Measurements from ENCODE around the gene PTPRS.
"Not testable (repeated sequence)": the region's sequence is repeated elsewhere in the genome, so short reads cannot be mapped to it uniquely, and the experiment has no call there.

The PTPRS gene

GRCh38 chr19:5331790-5332189 lies 8.8 kb downstream of the PTPRS start:
- no peak for DNase-seq

GRCh38 chr19:5330307-5330720 lies 10.3 kb downstream of the PTPRS start:
- DNase-seq: no peak

- no peak for DNase-seq
Measured at GRCh38 chr19:5329141-5329540, 11.5 kb downstream of the PTPRS start.

- DNase-seq: not testable (repeated sequence)
Measured at GRCh38 chr19:5328407-5328806, 12.2 kb downstream of the PTPRS start.

- no peak for DNase-seq
Measured at GRCh38 chr19:5326986-5327623, 13.5 kb downstream of the PTPRS start.

- no peak for DNase-seq
Measured at GRCh38 chr19:5326545-5326944, 14.1 kb downstream of the PTPRS start.

GRCh38 chr19:5324947-5325346 lies 15.7 kb downstream of the PTPRS start:
- DNase-seq: no peak

- DNase-seq: no peak
Measured at GRCh38 chr19:5323475-5323811, 17.2 kb downstream of the PTPRS start.

GRCh38 chr19:5321851-5322681 lies 18.5 kb downstream of the PTPRS start:
- DNase-seq: no peak

- DNase-seq: no peak
Measured at GRCh38 chr19:5321066-5321642, 19.5 kb downstream of the PTPRS start.

- no peak for DNase-seq
Measured at GRCh38 chr19:5319516-5319915, 21.1 kb downstream of the PTPRS start.

- no peak for DNase-seq
Measured at GRCh38 chr19:5318306-5318705, 22.3 kb downstream of the PTPRS start.

GRCh38 chr19:5317321-5317720 lies 23.3 kb downstream of the PTPRS start:
- no peak for DNase-seq

- no peak for DNase-seq
Measured at GRCh38 chr19:5316138-5316537, 24.5 kb downstream of the PTPRS start.

GRCh38 chr19:5314907-5315298 lies 25.7 kb downstream of the PTPRS start:
- no peak for DNase-seq

- DNase-seq: no peak
Measured at GRCh38 chr19:5314012-5314906, 26.4 kb downstream of the PTPRS start.

GRCh38 chr19:5313307-5313706 lies 27.3 kb downstream of the PTPRS start:
- DNase-seq: no peak

GRCh38 chr19:5312058-5312457 lies 28.6 kb downstream of the PTPRS start:
- DNase-seq: no peak

GRCh38 chr19:5309438-5310204 lies 31.0 kb downstream of the PTPRS start:
- DNase-seq: no peak

GRCh38 chr19:5308451-5309437 lies 31.9 kb downstream of the PTPRS start:
- DNase-seq: no peak

GRCh38 chr19:5307655-5308054 lies 33.0 kb downstream of the PTPRS start:
- DNase-seq: no peak

All from central memory CD4-positive, alpha-beta T cell (primary cell).